GM13976 (cell line): ENCODE results near the gene LRIG2.

Experiments
- DNase-seq: peaks from one replicate; pipeline ENCODE4 v3.0.0; 2012; ENCODE audit warnings: low spot score
- CTCF ChIP-seq: IDR thresholded peaks from 2 replicates; pipeline ENCODE4 v1.5.1; 2012; ENCODE audit warnings: borderline replicate concordance, mild to moderate bottlenecking; ENCODE audit not compliant: insufficient read depth; ENCODE audit errors: extremely low read depth, missing control alignments, control extremely low read depth
- in situ Hi-C: fragments of 300-500 bp; cut with MboI; formaldehyde crosslinking; loops from one replicate; pipeline ENCODE4 v1.12.0; 2022; ENCODE audit warnings: low sequenced_read_pairs, mixed read lengths, inconsistent platforms; ENCODE audit not compliant: unreplicated experiment

Gene LRIG2

DNA sequence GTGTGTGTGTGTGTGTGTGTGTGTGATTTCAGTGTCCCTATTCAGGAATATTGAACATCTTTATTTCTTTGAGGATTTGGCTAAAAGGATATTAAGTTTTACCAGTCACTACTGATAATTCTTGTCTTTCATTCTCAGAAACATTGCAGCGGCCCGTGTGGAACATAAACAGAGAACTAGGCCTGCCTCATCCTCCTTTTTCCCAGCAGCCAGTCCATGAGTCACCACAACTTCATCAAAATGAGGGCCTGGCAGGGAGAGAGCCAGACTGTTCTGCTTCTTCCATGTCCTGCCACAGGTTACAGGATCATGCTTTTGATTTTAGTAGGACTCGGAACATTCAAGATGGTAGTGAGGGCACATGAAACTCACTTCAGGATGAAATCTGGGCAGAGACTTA lies 50.7 kb downstream of the LRIG2 start:
- DNase-seq = no peak
- no peak for TF ChIP-seq CTCF
- in situ Hi-C loops = no loop called here

GRCh38 chr1:113124366-113124765 lies 51.4 kb downstream of the LRIG2 start:
- in situ Hi-C loops = no loop called here
- no peak for DNase-seq
- TF ChIP-seq CTCF = no peak

DNA sequence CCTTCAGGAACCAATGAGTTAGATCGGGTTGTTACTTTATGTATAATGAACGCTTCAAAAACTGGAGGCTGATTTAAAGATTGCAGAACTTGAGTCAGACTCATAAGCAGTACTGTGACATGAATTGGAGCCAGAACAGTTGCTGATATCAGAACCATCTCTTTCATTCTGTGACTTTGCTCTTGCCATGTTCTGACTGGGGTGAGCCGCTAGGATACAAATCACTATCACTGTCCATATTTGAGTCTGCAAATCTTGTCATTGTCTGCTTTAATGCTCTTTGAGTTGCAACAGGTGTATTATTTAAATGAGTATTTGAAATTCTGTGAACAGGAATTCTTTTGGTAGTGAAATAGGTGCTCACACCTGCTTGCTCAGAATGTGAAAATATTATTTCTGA lies 52.5 kb downstream of the LRIG2 start:
- TF ChIP-seq CTCF = no peak
- no peak for DNase-seq
- in situ Hi-C loops = no loop called here

DNA sequence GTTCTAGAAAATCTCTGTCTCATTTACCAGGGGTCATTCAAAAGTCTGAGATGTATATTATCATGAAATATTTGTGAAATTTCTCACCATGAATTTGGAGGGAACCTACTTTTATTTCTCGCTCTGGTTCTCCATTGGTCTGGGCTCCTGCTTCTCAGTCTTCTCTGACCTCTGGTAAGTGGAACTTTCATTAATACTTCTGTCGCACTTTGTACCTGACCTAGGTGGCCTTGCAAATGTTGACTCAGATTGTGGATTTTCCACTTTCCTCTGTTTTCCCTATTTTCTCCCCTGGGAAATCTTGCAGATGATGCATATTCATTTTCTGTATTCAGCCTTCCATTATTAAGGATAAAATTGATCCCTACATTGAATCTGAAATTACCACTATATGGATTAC lies 53.2 kb downstream of the LRIG2 start:
- in situ Hi-C loops = no loop called here
- no peak for TF ChIP-seq CTCF
- no peak for DNase-seq

DNA sequence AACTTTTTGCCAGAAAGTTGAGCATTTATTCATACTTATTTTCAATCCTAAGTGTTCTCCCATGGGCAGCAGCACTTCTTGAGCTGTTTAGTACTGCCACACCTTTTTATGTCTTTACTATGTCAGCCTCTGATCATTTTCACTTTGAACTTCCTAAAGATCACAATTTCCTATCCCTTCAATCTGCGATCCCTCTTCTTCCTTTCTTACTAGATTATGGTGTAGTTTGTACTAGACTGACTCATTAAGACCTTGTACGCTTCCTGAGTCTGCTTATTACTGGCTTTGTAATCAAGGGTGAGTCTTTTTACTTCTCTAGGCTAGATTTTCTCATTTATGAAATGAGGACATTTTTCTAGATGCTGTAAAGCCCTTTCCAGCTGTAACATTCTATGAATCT lies 55.1 kb downstream of the LRIG2 start:
- no peak for DNase-seq
- in situ Hi-C loops = no loop called here
- TF ChIP-seq CTCF = no peak

DNA sequence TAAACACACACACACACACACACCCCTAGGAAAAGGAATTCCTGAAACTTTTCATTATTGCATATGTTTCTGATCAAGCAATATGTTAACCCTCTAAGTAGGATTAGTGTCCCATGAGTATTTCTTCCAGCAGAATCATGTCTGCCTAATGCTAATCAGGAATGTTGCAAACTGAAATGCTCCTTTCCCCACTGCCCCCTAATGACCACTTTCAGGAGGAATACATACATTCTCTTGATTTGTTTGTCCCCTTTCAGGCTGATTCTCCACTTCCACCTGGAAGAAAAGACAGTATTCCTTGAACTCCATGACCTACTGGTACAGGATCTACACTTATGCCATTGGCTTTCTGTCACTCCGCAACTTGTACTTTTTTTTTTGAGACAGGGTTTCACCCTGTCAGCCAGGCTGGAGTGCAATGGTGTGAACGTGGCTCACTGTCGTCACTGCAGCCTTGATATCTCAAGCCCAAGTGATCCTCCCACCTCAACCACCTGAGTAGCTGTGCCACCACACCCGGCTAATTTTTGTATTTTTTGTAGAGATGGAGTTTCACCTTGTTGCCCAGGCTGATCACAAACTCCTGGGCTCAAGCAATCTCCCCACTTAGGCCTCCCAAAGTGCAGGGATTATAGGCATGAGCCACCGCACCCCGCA lies 56.7 kb downstream of the LRIG2 start:
- in situ Hi-C loops = no loop called here
- no peak for DNase-seq
- no peak for TF ChIP-seq CTCF
